HCT116 (cell line): ENCODE data around the gene ARHGEF39.
A peak's percentile ranks its signal among the peaks of the same experiment; 100 is the strongest.

ENCODE experiments used
- CTCF ChIP-seq, 3 experiments: fragments of 200-600 bp in 1 of 3; sonication (generic) in 1 of 3; IDR thresholded peaks in 2 of 3; conservative IDR thresholded peaks in 1 of 3; 2 replicates each; pipeline ENCODE4 v1.5.1; 2012 to 2017; ENCODE audit warnings: low read depth in 2 of 3, low read length in 2 of 3, antibody characterized with exemption in 1 of 3, borderline replicate concordance in 1 of 3, control low read depth in 1 of 3, mild to moderate bottlenecking in 1 of 3, mixed read lengths in 1 of 3, mixed run types in 1 of 3, moderate library complexity in 1 of 3; ENCODE audit not compliant: insufficient read depth in 1 of 3
- EZH2phosphoT487 ChIP-seq: fragments of 200-600 bp; IDR thresholded peaks from 2 replicates; pipeline ENCODE4 v1.6.1; 2018; ENCODE audit warnings: antibody characterized with exemption, borderline replicate concordance
- FOSL1 ChIP-seq: IDR thresholded peaks from 2 replicates; pipeline ENCODE4 v1.6.1; 2012; ENCODE audit warnings: low read depth
- MAX ChIP-seq: IDR thresholded peaks from 2 replicates; pipeline ENCODE4 v1.6.1; 2012
- POLR2A ChIP-seq: IDR thresholded peaks from 2 replicates; pipeline ENCODE4 v1.7.0; 2011; ENCODE audit warnings: borderline replicate concordance; ENCODE audit not compliant: insufficient read depth, insufficient read length; ENCODE audit errors: extremely low read depth
- RAD21 ChIP-seq: IDR thresholded peaks from 2 replicates; pipeline ENCODE4 v1.6.1; 2012; ENCODE audit warnings: low read depth, mild to moderate bottlenecking
- SP1 ChIP-seq: IDR thresholded peaks from 2 replicates; pipeline ENCODE4 v1.6.1; 2012; ENCODE audit warnings: low read depth

GRCh38 chr9:35696520-35697215 is 31.7 kb upstream of the ARHGEF39 start:
- peak in 2 of 3 experiments; percentile 96 to 97; a peak in 4 of 6 replicates for TF ChIP-seq CTCF (IDR thresholded peaks at IDR 0.05 in 2 of 3, conservative IDR thresholded peaks at IDR 0.05 in 1 of 3; ENCODE audit: borderline replicate concordance in 1 of 3, insufficient read depth in 1 of 3, low read depth in 2 of 3, low read length in 2 of 3)
- no peak for TF ChIP-seq POLR2A
- TF ChIP-seq FOSL1, result no peak
- TF ChIP-seq SP1, result no peak
- no peak for TF ChIP-seq RAD21
- TF ChIP-seq EZH2phosphoT487, result no peak
- TF ChIP-seq MAX, result no peak
